Ectodermal cell (in vitro differentiated cells): ENCODE data around the gene FAM107A.

Experiments used
- H3K27ac ChIP-seq: 2 replicates; pipeline ENCODE4 v1.7.0; 2013; ENCODE audit warnings: mild to moderate bottlenecking, low read depth, low read length; ENCODE audit not compliant: insufficient read depth, poor library complexity, severe bottlenecking
- H3K27me3 ChIP-seq: 2 replicates; pipeline ENCODE4 v1.7.0; 2013; ENCODE audit warnings: mild to moderate bottlenecking, low read length; ENCODE audit not compliant: insufficient read depth, control insufficient read depth, poor library complexity, severe bottlenecking
- H3K36me3 ChIP-seq: one replicate; pipeline ENCODE4 v1.7.0; 2013; ENCODE audit warnings: low read length; ENCODE audit not compliant: control insufficient read depth, insufficient read depth
- H3K4me1 ChIP-seq: one replicate; pipeline ENCODE4 v1.7.0; 2013; ENCODE audit warnings: low read length; ENCODE audit not compliant: control insufficient read depth, insufficient read depth
- H3K4me3 ChIP-seq: 2 replicates; pipeline ENCODE4 v1.7.0; 2013; ENCODE audit warnings: low read depth, low read length, control low read depth; ENCODE audit not compliant: insufficient read depth
- H3K9me3 ChIP-seq: 2 replicates; pipeline ENCODE4 v1.7.0; 2013; ENCODE audit warnings: mild to moderate bottlenecking, low read length, moderate library complexity; ENCODE audit not compliant: control insufficient read depth
- WGBS, 2 experiments: methylation state at CpG; one replicate each; pipeline ENCODE4 v1.1.7; 2013; ENCODE audit warnings: missing lambda C conversion rate in 2 of 2; 5-methylcytosine and 5-hydroxymethylcytosine counted together

Gene FAM107A

GRCh38 chr3:58613236-58614132 is 36.3 kb upstream of the FAM107A start:
- Histone ChIP-seq H3K27ac (no peak overlapping the region), H3K36me3 (no peaks in the 10 kb centered on the region), H3K4me1 (peaks cover 9% of the 10 kb centered on the region), H3K27me3 (no peaks in the 10 kb centered on the region), H3K4me3 (no peak overlapping the region), H3K9me3 (no peaks in the 10 kb centered on the region)
- 83 to 86% methylated on average over 7 of the region's 7 CpGs for WGBS, 2 experiments

DNA sequence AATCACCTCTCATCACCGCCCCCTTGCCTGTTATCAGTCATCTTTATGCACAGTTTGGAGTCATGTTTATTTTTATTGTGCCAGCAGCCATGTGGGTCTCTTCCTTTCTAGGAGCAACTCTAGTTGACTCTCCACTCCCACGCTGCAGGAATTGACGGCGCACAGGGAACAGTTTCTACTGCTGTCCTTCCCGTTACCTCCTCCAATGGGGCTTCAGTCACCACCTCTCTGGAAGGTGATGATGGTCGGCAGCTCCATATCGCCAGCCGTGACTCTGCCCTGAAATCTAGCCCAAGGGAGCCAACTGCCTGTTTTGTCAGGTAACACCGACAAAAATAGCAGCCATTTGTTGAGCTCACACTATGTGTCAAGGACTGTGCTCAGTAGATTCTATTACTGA is 35.6 kb upstream of the FAM107A start:
- 95 to 97% methylated on average over 9 of the region's 9 CpGs for WGBS, 2 experiments
- Histone ChIP-seq H3K4me3 (no peak overlapping the region), H3K9me3 (no peaks in the 10 kb centered on the region), H3K4me1 (peaks cover 8% of the 10 kb centered on the region), H3K27me3 (no peaks in the 10 kb centered on the region), H3K27ac (no peak overlapping the region), H3K36me3 (no peaks in the 10 kb centered on the region)

DNA sequence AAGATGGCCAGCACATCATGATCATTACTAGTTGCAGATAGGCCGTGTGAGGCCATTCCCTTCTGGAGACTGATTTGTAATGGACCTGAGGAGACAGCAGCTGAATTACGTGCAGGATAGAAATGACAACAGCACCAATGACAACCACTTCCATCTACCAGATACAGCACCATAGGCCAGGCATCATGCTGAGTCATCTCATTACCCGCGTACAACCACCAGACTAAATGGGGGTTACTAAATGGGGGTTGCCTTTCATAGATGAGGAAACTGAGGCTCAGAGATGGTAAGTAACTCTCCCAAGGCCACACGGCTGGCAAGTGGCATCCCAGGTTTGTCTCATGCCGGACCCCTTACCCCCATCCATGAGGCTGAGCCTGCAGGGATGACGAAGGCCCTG is 32.8 kb upstream of the FAM107A start:
- H3K9me3 ChIP-seq, result no peaks in the 10 kb centered on the region
- no peaks in the 10 kb centered on the region for H3K36me3 ChIP-seq
- no peaks in the 10 kb centered on the region for H3K4me1 ChIP-seq
- no peaks in the 10 kb centered on the region for H3K27me3 ChIP-seq
- H3K4me3 ChIP-seq, result no peak overlapping the region
- H3K27ac ChIP-seq, result no peak overlapping the region
- WGBS, 2 experiments, result 92 to 93% methylated on average over 7 of the region's 7 CpGs

DNA sequence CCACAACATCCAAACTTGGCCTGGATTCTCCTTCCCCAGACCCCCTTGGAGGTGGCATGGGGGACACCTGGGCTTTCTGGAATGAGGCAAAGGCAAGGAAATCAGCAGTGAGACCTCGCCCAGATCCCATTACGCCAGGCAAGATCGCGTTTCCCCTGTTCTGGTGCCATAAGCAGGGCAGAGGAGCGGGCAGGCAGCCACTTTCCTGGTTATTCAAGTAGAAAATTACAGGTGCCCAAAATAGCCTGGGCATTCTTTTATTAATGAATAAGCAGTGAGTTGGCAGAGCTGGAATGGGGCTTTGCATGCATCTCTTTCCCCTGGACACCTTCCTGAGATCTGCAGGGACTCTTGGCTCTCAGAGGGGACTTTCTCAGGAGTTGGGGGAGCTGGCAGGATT is 31.5 kb upstream of the FAM107A start:
- H3K4me3 ChIP-seq, result no peak overlapping the region
- H3K36me3 ChIP-seq, result no peaks in the 10 kb centered on the region
- no peak overlapping the region for H3K27ac ChIP-seq
- WGBS, 2 experiments, result 95 to 97% methylated on average over 5 of the region's 5 CpGs
- no peaks in the 10 kb centered on the region for H3K27me3 ChIP-seq
- H3K4me1 ChIP-seq, result no peaks in the 10 kb centered on the region
- H3K9me3 ChIP-seq, result no peaks in the 10 kb centered on the region

- Histone ChIP-seq H3K9me3 (no peaks in the 10 kb centered on the region), H3K27ac (no peak overlapping the region), H3K36me3 (no peaks in the 10 kb centered on the region), H3K4me1 (no peaks in the 10 kb centered on the region), H3K27me3 (no peaks in the 10 kb centered on the region), H3K4me3 (no peak overlapping the region)
- WGBS, 2 experiments, result 94 to 96% methylated on average over 4 of the region's 4 CpGs
Measured at GRCh38 chr3:58607816-58608215, 30.6 kb upstream of the FAM107A start.

- no peaks in the 10 kb centered on the region for H3K9me3 ChIP-seq
- WGBS, 2 experiments, result 92 to 93% methylated on average over 1 of the region's 1 CpG
- no peaks in the 10 kb centered on the region for H3K4me1 ChIP-seq
- H3K27me3 ChIP-seq, result no peaks in the 10 kb centered on the region
- H3K36me3 ChIP-seq, result no peaks in the 10 kb centered on the region
- H3K27ac ChIP-seq, result no peak overlapping the region
- H3K4me3 ChIP-seq, result no peak overlapping the region
Measured at GRCh38 chr3:58606693-58607092, 29.5 kb upstream of the FAM107A start.

DNA sequence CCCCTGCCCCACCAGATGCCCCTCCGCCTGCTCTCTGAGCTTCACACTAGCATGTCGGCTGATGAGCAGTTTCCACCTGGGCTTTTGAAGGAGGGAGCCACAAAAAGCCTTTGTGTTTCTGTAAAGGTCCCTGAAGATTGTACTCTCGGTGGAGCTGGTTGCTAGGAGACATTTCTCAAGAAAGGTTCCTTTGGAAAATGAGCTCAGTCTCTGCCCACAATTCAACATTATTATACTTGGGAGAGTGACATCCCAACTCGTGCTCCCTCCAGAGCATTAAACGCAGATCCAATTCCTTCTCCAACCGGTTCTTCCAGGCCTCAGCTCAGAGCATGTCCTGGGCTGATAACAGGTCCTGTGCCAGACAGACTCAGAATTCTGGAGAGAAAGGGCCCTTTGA is 26.8 kb upstream of the FAM107A start:
- Histone ChIP-seq H3K4me3 (no peak overlapping the region), H3K4me1 (no peaks in the 10 kb centered on the region), H3K9me3 (no peaks in the 10 kb centered on the region), H3K27ac (no peak overlapping the region), H3K27me3 (no peaks in the 10 kb centered on the region), H3K36me3 (no peaks in the 10 kb centered on the region)
- 74 to 81% methylated on average over 6 of the region's 6 CpGs for WGBS, 2 experiments

GRCh38 chr3:58603606-58604005 is 26.4 kb upstream of the FAM107A start:
- Histone ChIP-seq H3K27ac (no peak overlapping the region), H3K4me3 (no peak overlapping the region), H3K27me3 (no peaks in the 10 kb centered on the region), H3K9me3 (no peaks in the 10 kb centered on the region), H3K4me1 (no peaks in the 10 kb centered on the region), H3K36me3 (no peaks in the 10 kb centered on the region)

GRCh38 chr3:58597770-58598310 is 20.6 kb upstream of the FAM107A start:
- Histone ChIP-seq H3K27ac (no peak overlapping the region), H3K9me3 (no peaks in the 10 kb centered on the region), H3K4me3 (no peak overlapping the region), H3K4me1 (no peaks in the 10 kb centered on the region), H3K27me3 (no peaks in the 10 kb centered on the region), H3K36me3 (no peaks in the 10 kb centered on the region)
- WGBS, 2 experiments, result 85 to 86% methylated on average over 6 of the region's 6 CpGs

DNA sequence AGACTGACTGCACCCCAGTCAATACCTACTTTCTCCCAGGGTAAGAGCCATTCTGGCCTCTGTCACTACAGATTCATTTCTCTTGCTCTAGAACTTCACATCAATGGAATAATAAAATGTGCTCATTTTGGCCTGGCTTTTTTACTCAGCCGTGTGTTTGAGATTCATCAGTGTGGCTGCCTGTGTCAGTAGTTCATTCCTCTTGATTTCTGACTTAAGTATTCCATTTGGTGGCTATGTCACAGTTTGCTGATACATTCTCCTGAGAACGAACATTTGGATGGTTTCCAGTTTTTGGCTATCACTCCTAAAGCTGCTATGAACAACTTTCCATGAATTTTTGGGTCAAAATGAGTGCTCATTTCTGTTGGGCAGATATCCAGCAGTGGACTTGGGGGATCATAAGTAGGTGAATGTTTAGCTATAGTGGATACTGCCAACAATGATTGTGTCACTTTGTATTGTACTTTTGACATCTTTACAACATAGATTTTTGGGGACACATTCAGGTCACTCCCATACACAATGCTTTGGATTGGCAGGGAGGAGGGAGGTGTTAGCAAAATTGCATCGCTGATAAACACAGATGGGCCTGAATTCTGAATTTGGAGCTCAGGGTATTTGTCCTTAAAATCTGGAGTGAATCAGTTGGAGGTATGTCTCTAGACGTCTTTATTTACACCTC is 19.8 kb upstream of the FAM107A start:
- Histone ChIP-seq H3K27ac (no peak overlapping the region), H3K9me3 (no peaks in the 10 kb centered on the region), H3K4me3 (no peak overlapping the region), H3K27me3 (no peaks in the 10 kb centered on the region), H3K36me3 (no peaks in the 10 kb centered on the region), H3K4me1 (no peaks in the 10 kb centered on the region)
- WGBS, 2 experiments, result 91 to 97% methylated on average over 3 to 4 of the region's 4 CpGs
